GM12878 (cell line): ENCODE results near the gene SORL1. TPM values are rescaled to one million over a fixed set of nuclear protein-coding genes. Genes with fewer than 3 reads are reported as not detected.

Experiments used
- CEBPB ChIP-seq, 2 experiments: fragments of 150-350 bp in 1 of 2; IDR thresholded peaks; 2 replicates each; pipeline ENCODE4 v1.6.1; 2012 to 2014; ENCODE audit warnings: low read depth in 2 of 2, low read length in 2 of 2, borderline replicate concordance in 1 of 2, inconsistent platforms in 1 of 2
- CREM ChIP-seq: IDR thresholded peaks from 2 replicates; pipeline ENCODE4 v1.6.1; 2014; ENCODE audit warnings: antibody characterized with exemption, low read depth
- FOXM1 ChIP-seq: IDR thresholded peaks from 2 replicates; pipeline ENCODE4 v1.6.1; 2012; ENCODE audit warnings: low read depth, mild to moderate bottlenecking, inconsistent platforms, low read length, moderate library complexity
- IRF4 ChIP-seq: IDR thresholded peaks from 2 replicates; pipeline ENCODE4 v1.6.1; 2011; ENCODE audit warnings: low read depth, low read length
- MTA3 ChIP-seq: IDR thresholded peaks from 2 replicates; pipeline ENCODE4 v1.6.1; 2012; ENCODE audit warnings: low read length, inconsistent platforms, borderline replicate concordance
- POLR2A ChIP-seq: IDR thresholded peaks from 2 replicates; pipeline ENCODE4 v1.6.1; 2011; ENCODE audit warnings: low read depth, mild to moderate bottlenecking, low read length
- SMAD5 ChIP-seq: IDR thresholded peaks from 2 replicates; pipeline ENCODE4 v1.6.1; 2016; ENCODE audit warnings: antibody characterized with exemption, low read depth
- SPI1 ChIP-seq: IDR thresholded peaks from 2 replicates; pipeline ENCODE4 v1.6.1; 2011; ENCODE audit warnings: low read depth, mild to moderate bottlenecking, low read length, moderate library complexity, borderline replicate concordance; ENCODE audit not compliant: insufficient read depth
- TCF12 ChIP-seq: IDR thresholded peaks from 2 replicates; pipeline ENCODE4 v1.6.1; 2011; ENCODE audit warnings: low read depth, mild to moderate bottlenecking, low read length
- YY1 ChIP-seq: IDR thresholded peaks from 2 replicates; pipeline ENCODE4 v1.6.1; 2011; ENCODE audit warnings: low read depth, mild to moderate bottlenecking, low read length
- polyA plus RNA-seq, 11 experiments: library from polyadenylated mRNA; depleted of rRNA in 4 of 11; unstranded in 6 of 11; stranded (reverse) in 5 of 11; fragments of >200 nt; fragmentation: Nextera tagmentation in 4 of 11; fragmentation: Illumina TruSeq in 1 of 11; extraction: Ambion mirVana in 4 of 11; extraction: Trizol in 1 of 11; gene quantifications; 1 replicate in 1 of 11; 2 replicates in 10 of 11; pipeline versions ENCODE4 v1.2.1 to v1.2.3, GENCODE V29; 2011 to 2016; ENCODE audit warnings: inconsistent platforms in 2 of 11, missing spikeins in 2 of 11, low read depth in 1 of 11
- total RNA-seq, 4 experiments: library from RNA; depleted of rRNA in 3 of 4; stranded (reverse); fragments of >200 nt in 3 of 4; fragmentation: Illumina TruSeq in 1 of 4; extraction: Trizol in 1 of 4; gene quantifications; 2 replicates each; pipeline versions ENCODE4 v1.2.1 to v1.2.3, GENCODE V29; 2013 to 2021
- TF ChIP-seq, protein P1 (sequence below): IDR thresholded peaks from 2 replicates; pipeline ENCODE4 v1.6.1; 2011; ENCODE audit warnings: borderline replicate concordance, low read depth, mild to moderate bottlenecking, moderate library complexity, low read length; ENCODE audit not compliant: insufficient read depth, poor library complexity, severe bottlenecking
- TF ChIP-seq, protein P2 (sequence below): IDR thresholded peaks from 2 replicates; pipeline ENCODE4 v1.6.1; 2011; ENCODE audit warnings: low read depth, mild to moderate bottlenecking, low read length, moderate library complexity, borderline replicate concordance; ENCODE audit errors: extremely low read depth
- TF ChIP-seq, protein P3 (sequence below): fragments of 450-650 bp; IDR thresholded peaks from 2 replicates; pipeline ENCODE4 v1.6.1; 2017; ENCODE audit warnings: antibody characterized with exemption, mild to moderate bottlenecking, moderate library complexity
- TF ChIP-seq, protein P4 (sequence below): fragments of 450-650 bp; IDR thresholded peaks from 2 replicates; pipeline ENCODE4 v1.6.1; 2017; ENCODE audit warnings: mild to moderate bottlenecking

Gene SORL1
- total and polyA plus RNA-seq, 10 of the 15 experiments (the other 5 are each of a cell fraction or from before 2014, with no cell fraction given): 20.2 to 107 (median 59.9) TPM

DNA sequence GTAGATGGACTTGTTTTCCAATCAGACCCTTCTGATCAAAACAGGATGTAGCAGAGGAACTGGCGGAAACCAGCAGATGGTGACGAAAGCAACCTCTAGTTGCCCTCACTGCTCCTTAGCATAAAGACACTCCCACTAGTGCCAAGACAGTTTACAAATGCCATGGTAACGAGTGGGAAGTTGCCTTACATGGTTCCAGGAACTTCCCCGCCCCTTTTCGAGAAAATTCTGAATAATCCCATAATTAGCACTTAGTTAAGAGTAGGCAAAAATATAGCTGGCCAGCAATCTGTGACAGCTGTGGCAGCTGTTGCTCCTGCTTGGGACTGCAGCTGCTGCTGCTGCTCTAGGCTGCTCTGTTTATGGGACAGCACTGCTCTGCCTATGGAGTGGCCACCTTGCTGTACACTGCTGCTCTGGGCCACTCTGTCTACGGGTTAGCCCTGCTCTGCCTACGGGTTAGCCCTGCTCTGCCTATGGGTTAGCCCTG, 33.4 kb upstream of the SORL1 start (continued):
- TF ChIP-seq MTA3 (no peak), IRF4 (no peak), TCF12 (peak; percentile 73; the same call in 1 of the 2 replicates), POLR2A (0 out of 2 replicates have a peak, but pooled peaks have one; percentile 36), SMAD5 (no peak), CEBPB (IDR thresholded peaks at IDR 0.05; ENCODE audit: borderline replicate concordance in 1 of 2, low read depth in 2 of 2, low read length in 2 of 2) (no peak), CREM (0 out of 2 replicates have a peak, but pooled peaks have one; percentile 53), FOXM1 (no peak), SPI1 (no peak), YY1 (no peak)
- TF ChIP-seq, protein P1, sequence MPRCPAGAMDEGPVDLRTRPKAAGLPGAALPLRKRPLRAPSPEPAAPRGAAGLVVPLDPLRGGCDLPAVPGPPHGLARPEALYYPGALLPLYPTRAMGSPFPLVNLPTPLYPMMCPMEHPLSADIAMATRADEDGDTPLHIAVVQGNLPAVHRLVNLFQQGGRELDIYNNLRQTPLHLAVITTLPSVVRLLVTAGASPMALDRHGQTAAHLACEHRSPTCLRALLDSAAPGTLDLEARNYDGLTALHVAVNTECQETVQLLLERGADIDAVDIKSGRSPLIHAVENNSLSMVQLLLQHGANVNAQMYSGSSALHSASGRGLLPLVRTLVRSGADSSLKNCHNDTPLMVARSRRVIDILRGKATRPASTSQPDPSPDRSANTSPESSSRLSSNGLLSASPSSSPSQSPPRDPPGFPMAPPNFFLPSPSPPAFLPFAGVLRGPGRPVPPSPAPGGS: no peak
- TF ChIP-seq, protein P2, sequence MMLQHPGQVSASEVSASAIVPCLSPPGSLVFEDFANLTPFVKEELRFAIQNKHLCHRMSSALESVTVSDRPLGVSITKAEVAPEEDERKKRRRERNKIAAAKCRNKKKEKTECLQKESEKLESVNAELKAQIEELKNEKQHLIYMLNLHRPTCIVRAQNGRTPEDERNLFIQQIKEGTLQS: no peak
- TF ChIP-seq, protein P3, sequence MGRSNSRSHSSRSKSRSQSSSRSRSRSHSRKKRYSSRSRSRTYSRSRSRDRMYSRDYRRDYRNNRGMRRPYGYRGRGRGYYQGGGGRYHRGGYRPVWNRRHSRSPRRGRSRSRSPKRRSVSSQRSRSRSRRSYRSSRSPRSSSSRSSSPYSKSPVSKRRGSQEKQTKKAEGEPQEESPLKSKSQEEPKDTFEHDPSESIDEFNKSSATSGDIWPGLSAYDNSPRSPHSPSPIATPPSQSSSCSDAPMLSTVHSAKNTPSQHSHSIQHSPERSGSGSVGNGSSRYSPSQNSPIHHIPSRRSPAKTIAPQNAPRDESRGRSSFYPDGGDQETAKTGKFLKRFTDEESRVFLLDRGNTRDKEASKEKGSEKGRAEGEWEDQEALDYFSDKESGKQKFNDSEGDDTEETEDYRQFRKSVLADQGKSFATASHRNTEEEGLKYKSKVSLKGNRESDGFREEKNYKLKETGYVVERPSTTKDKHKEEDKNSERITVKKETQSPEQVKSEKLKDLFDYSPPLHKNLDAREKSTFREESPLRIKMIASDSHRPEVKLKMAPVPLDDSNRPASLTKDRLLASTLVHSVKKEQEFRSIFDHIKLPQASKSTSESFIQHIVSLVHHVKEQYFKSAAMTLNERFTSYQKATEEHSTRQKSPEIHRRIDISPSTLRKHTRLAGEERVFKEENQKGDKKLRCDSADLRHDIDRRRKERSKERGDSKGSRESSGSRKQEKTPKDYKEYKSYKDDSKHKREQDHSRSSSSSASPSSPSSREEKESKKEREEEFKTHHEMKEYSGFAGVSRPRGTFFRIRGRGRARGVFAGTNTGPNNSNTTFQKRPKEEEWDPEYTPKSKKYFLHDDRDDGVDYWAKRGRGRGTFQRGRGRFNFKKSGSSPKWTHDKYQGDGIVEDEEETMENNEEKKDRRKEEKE: no peak
- TF ChIP-seq, protein P4, sequence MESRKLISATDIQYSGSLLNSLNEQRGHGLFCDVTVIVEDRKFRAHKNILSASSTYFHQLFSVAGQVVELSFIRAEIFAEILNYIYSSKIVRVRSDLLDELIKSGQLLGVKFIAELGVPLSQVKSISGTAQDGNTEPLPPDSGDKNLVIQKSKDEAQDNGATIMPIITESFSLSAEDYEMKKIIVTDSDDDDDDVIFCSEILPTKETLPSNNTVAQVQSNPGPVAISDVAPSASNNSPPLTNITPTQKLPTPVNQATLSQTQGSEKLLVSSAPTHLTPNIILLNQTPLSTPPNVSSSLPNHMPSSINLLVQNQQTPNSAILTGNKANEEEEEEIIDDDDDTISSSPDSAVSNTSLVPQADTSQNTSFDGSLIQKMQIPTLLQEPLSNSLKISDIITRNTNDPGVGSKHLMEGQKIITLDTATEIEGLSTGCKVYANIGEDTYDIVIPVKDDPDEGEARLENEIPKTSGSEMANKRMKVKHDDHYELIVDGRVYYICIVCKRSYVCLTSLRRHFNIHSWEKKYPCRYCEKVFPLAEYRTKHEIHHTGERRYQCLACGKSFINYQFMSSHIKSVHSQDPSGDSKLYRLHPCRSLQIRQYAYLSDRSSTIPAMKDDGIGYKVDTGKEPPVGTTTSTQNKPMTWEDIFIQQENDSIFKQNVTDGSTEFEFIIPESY: no peak
- TF ChIP-seq, all 136 proteins: peak for 7
